ENCODE results near the gene FAM50A. TPM values are rescaled to one million over a fixed set of nuclear protein-coding genes. Genes with fewer than 3 reads are reported as not detected.

Gene FAM50A
- total RNA-seq, 4 donors from 2014 or later, result 18.9 to 37.0 (median 22.7) TPM

- no peak for DNase-seq (ENCODE audit: low spot score in 2 of 2)
- WGBS, 2 donors, result 73% methylated on average over 7 of the region's 7 CpGs
- H3K4me3 ChIP-seq (ENCODE audit: low read depth, poor library complexity, severe bottlenecking), result no peak overlapping the region
- TF ChIP-seq POLR2A (IDR thresholded peaks at IDR 0.05) (no peak), CTCF (IDR thresholded peaks at IDR 0.05) (no peak)
- intact Hi-C loops (cut with DNase I; ENCODE audit: low total_unique reads), result no loop called here
Measured at GRCh38 chrX:154430916-154431315, 13.0 kb upstream of the FAM50A start.

- 82% methylated on average over 5 of the region's 5 CpGs; no CpG with 5 or more reads in 1 of the 2 donors for WGBS, 2 donors
- intact Hi-C loops (cut with DNase I; ENCODE audit: low total_unique reads), result no loop called here
- no peak for TF ChIP-seq POLR2A (IDR thresholded peaks at IDR 0.05)
- no peak for TF ChIP-seq CTCF (IDR thresholded peaks at IDR 0.05)
- no peak overlapping the region for H3K4me3 ChIP-seq (ENCODE audit: low read depth, poor library complexity, severe bottlenecking)
- DNase-seq (ENCODE audit: low spot score in 2 of 2), result no peak
Measured at GRCh38 chrX:154431341-154431740, 12.6 kb upstream of the FAM50A start.

- H3K4me3 ChIP-seq (ENCODE audit: low read depth, poor library complexity, severe bottlenecking), result no peak overlapping the region
- DNase-seq (ENCODE audit: low spot score in 2 of 2), result no peak
- intact Hi-C loops (cut with DNase I; ENCODE audit: low total_unique reads), result no loop called here
- TF ChIP-seq POLR2A (IDR thresholded peaks at IDR 0.05) (no peak), CTCF (IDR thresholded peaks at IDR 0.05) (no peak)
- 80 to 87% methylated on average over 2 to 8 of the region's 8 CpGs for WGBS, 2 donors
Measured at GRCh38 chrX:154432210-154432609, 11.7 kb upstream of the FAM50A start.

- no peak for DNase-seq (ENCODE audit: low spot score in 2 of 2)
- 79% methylated on average over 7 of the region's 7 CpGs; no CpG with 5 or more reads in 1 of the 2 donors for WGBS, 2 donors
- intact Hi-C loops (cut with DNase I; ENCODE audit: low total_unique reads), result no loop called here
- H3K4me3 ChIP-seq (ENCODE audit: low read depth, poor library complexity, severe bottlenecking), result no peak overlapping the region
- no peak for TF ChIP-seq CTCF (IDR thresholded peaks at IDR 0.05)
- no peak for TF ChIP-seq POLR2A (IDR thresholded peaks at IDR 0.05)
Measured at GRCh38 chrX:154433605-154434004, 10.3 kb upstream of the FAM50A start.

GRCh38 chrX:154434394-154435168, 9.4 kb upstream of the FAM50A start:
- 82 to 100% methylated on average over 3 to 7 of the region's 7 CpGs for WGBS, 2 donors
- TF ChIP-seq CTCF (IDR thresholded peaks at IDR 0.05) (no peak), POLR2A (IDR thresholded peaks at IDR 0.05) (no peak)
- H3K4me3 ChIP-seq (ENCODE audit: low read depth, poor library complexity, severe bottlenecking), result no peak overlapping the region
- intact Hi-C loops (cut with DNase I; ENCODE audit: low total_unique reads), result no loop called here
- no peak for DNase-seq (ENCODE audit: low spot score in 2 of 2)

All from lower leg skin (tissue), 4 donors.